A549 treated with AZD2906 at 1 μM for 4 hours (cell line): ENCODE results near the gene IGHMBP2. TPM values are rescaled to one million over a fixed set of nuclear protein-coding genes. Genes with fewer than 3 reads are reported as not detected.

Source experiments
- total RNA-seq: library from RNA; stranded (reverse); fragments of 200-300 nt; extraction: Qiagen RNA extraction; gene quantifications from 5 replicates; pipeline ENCODE4 v1.2.3, GENCODE V29; 2022

IGHMBP2 gene
- 12.6 to 14.6 TPM (median 13.9 TPM) in 5 replicates for total RNA-seq

GRCh38 chr11:68903288-68904247 lies at the start of gene IGHMBP2, which contains the start of gene MRPL21:
IGHMBP2 (plus strand) TSS chr11:68903891; CDS start chr11:68903953, 62 bp downstream.
MRPL21 (minus strand) TSS chr11:68903832; CDS start chr11:68903810, 22 bp downstream.

GRCh38 chr11:68980776-68981065 lies 77.0 kb downstream of the IGHMBP2 start, which contains the start of gene MRGPRD:
MRGPRD (minus strand) TSS chr11:68980986; CDS start chr11:68980986, 0 bp downstream.

Other genes starting within 250 kb of the IGHMBP2 start
- 12.0 to 27.0 TPM (median 22.8 TPM) in 5 replicates for gene GAL, start 219.3 kb upstream of the IGHMBP2 start, total RNA-seq
- 3.7 to 6.6 TPM (median 5.3 TPM) in 5 replicates for gene TESMIN, start 152.4 kb upstream of the IGHMBP2 start, total RNA-seq
- 28.4 to 32.1 TPM (median 30.9 TPM) in 5 replicates for gene CPT1A, start 62.0 kb upstream of the IGHMBP2 start, total RNA-seq
- 119 to 139 TPM (median 132 TPM) in 5 replicates for gene MRPL21, start 59 bp upstream of the IGHMBP2 start, total RNA-seq
- gene MRGPRD, start 77.1 kb downstream of the IGHMBP2 start, total RNA-seq, result not detected in 5 replicates
- 0.07 TPM in 3 of 5 replicates, not detected in the others for gene MRGPRF, start 109.4 kb downstream of the IGHMBP2 start, total RNA-seq
- gene TPCN2, start 145.0 kb downstream of the IGHMBP2 start, total RNA-seq, result 10.0 to 13.9 TPM (median 12.9 TPM) in 5 replicates